IPS-NIHi11 (cell line): Measurements from ENCODE around the gene ERBB4.

ENCODE experiments used
- DNase-seq: peaks from one replicate; pipeline ENCODE4 v3.0.0; 2012; ENCODE audit warnings: mixed read lengths, low spot score

The ERBB4 gene

GRCh38 chr2:211900518-211900917 is 638.1 kb downstream of the ERBB4 start:
- DNase-seq: no peak

DNA sequence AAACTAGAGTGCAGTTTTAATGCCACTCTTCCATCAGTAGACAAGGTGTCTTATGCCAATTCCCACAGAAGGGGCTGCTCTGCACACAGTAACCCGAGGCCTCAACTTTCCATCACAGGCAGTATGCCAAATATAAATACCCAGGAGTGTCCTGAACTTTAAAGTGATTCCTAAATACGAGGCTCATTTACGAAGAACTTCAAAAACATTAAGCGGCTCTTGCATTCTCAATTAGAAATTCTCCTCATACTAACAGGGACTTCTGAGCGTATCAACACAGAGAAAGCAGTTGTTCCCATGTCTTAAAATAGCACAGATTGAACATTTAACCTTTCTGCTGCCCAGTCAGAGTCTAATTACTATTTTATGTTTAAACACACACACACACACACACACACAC is 638.6 kb downstream of the ERBB4 start:
- DNase-seq: no peak

GRCh38 chr2:211898702-211899101 is 639.9 kb downstream of the ERBB4 start:
- no peak for DNase-seq

GRCh38 chr2:211881449-211881848 is 657.2 kb downstream of the ERBB4 start:
- DNase-seq: no peak

GRCh38 chr2:211879323-211879722 is 659.3 kb downstream of the ERBB4 start:
- no peak for DNase-seq

DNA sequence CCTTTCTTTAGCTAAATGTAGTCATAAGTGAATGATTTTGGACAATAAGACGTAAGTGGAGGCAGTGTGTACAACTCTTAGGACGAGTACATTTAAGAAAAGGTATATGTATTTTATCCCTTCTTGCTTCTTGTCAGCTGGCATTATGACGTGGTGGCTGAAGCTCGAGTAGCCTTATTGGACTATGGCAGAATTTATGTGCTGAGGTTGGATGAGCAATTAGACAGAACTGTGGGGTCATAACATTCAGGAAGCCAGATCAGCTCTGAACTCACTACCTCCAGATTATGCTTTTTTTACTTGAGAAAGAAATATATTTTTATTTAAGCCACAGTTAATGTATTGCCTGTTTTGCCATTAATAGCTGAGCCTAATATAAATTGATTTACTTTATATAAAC is 661.5 kb downstream of the ERBB4 start:
- no peak for DNase-seq

DNA sequence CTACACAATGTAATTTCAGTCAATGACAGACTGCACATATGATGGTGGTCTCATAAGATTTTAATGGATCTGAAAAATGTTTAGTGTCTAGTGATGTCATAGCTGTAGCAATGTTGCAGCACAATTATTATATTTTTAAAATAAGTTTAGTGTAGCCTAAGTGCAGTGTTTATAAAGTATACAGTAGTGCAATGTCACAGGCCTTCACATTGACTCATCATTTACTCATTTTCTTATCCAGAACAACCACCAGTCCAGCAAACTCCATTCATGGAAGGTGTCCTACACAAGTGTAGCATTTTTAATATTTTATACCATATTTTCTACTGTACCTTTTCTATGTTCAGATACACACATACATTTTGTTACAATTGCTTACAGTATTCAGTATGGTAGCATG is 663.1 kb downstream of the ERBB4 start:
- DNase-seq: no peak

DNA sequence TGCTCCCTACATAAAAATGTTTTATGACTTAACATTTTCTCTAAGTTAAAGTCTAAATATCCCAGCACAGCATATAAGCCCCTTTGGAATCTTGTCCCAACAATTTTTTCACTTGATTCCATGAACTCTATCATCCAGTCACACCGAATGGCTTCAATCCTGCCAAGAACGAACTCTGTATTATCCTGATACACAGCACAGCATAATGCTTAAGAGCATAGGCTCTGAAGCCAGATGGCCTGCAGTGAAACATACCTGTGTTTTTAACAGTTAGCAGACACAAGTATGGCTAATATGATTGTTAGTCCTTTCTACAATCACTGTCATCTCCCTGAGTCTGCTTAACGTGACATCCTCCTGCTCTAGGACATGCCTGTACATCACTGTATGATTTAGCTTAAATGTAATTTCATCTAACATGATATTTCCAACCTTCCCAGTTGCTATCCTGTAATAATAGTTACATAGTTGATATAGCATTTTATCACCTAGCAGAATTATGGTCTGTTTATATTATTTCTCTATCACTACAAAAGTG is 669.5 kb downstream of the ERBB4 start:
- no peak for DNase-seq

DNA sequence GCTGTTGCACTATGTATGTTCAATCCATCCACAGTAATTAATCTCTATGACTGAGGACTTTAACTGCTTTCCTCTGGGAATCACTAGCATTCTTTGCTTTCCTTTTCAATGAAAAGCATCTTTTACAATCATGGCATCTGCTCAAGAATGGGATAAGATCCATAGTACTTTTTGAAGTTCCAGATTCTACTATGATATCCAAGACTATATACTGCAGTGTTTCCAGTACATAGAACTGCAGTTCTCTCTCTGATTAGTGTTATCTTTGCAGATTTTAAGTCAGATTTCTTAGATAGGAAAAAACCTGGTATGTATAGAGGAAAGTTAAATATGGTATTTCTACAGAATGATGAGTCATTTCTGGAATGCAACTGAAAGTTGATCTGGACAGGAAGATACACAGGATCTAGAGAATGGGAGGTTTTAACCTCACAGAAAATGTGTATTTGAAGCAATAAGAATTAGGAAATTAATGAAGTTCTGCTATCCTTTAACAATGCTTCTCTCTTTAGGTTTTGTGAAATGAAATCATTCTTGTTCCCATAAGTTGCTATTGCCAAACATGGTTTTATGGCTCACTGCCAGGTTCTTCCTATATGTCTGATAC is 670.7 kb downstream of the ERBB4 start:
- DNase-seq: no peak

GRCh38 chr2:211864328-211864727 is 674.3 kb downstream of the ERBB4 start:
- DNase-seq: no peak

DNA sequence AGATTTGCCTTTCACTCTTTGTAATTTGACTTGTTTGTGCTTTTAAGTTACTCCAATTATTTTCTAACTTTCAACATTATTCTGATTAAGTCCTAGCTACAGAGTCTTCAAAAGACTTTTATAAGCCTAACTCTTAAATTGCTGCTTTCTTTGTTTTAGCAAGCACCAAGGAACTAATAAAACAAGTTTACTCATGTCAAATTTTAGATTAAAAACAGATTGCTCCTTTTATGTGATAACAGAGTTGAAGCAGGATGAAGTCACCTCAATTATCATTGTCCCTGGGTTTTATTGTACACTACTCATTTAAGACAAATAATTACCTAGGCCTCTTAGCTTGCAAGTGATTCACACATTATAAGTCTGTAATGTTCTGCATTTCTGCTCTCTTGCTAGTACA is 678.4 kb downstream of the ERBB4 start:
- DNase-seq: no peak

DNA sequence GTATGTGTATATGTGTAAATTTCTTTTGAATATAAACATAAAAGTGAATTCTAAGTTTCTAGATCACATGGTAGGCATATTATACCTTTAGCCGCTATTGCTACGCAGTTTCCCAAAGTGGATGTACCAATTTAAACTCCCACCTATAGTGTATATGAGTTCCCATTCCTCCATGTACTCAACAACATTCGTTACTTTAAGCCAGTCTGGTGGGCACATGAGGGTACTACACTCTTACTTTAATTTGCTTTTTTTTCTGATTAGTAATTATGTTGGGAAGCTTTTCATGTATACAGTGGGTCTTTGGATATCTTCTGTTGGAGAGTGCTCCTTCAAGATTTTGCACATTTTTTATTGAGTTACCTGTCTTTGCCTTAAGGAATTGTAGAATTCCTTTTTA is 683.8 kb downstream of the ERBB4 start:
- DNase-seq: no peak

DNA sequence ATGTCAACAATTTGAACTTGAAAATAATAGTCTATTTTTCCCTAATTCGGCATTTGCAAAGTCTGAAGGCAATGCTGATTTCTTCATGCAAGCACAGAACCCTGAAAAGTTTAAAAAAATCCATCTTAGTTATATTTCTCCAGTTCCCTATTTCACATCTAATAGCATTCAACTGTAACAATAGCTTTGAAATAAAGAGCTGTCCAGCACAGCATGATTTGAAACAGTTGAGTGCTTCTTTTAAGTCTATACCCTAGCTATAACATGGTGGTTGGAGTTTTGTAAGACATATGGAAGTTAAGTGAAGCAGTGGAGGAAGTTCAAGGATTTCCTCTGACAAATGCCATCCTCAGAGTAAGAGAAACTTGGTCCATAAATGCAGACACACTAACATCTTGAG is 691.9 kb downstream of the ERBB4 start:
- no peak for DNase-seq

- DNase-seq: no peak
These were observed 692.6 kb downstream of the ERBB4 start for GRCh38 chr2:211846036-211846400.

DNA sequence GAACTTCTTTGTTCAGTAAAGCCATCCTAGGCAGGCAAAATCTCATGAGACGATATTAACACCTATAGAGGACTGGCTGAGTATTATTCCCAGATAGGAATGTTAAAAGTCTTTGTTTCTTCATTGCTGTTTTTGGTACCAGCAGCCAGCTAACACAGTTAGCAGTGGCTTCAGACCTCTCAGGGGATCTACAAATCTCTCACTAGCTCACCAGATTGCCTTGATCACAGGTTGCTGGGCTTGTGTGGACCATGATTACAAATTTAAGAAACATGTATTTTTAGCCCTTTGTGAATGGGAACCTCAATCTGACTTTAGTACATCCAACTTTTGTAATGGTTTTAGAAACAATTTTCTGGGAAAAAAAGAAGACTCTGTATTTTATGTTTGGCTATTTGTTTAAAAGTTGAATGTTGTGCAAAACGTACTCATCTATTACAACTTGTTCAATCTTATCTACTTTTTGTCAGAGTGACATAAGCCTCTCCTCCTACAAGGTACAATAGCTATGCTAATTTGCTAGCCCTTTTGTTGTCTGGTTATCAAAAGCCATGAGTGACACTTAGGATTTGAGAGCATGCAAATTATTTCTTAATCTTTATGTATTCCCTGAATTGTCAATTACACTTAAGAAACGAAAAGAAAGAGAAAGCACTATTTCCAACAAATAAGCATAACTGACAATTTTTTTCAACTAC is 693.1 kb downstream of the ERBB4 start:
- no peak for DNase-seq

DNA sequence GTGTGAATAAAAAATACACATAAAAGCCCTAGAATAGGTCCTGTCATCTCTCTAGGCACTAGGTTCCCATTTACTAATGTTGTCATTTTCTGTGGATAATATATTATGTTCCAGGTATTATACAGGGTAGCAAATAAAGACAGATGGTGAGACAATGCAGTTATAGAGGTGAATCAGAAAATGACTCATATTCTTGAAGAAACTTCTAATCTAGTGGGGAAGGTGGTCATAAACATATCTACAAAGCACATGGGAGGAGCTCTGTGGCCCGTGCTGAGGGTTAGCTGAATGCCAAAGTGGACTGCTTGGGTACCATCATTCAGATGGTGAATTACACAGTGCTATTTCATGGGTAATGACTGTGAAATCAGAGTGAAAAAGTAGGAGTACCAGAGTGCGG is 700.9 kb downstream of the ERBB4 start:
- no peak for DNase-seq

GRCh38 chr2:211837206-211837605 is 701.4 kb downstream of the ERBB4 start:
- DNase-seq: no peak

GRCh38 chr2:211836409-211836808 is 702.2 kb downstream of the ERBB4 start:
- DNase-seq: no peak

- DNase-seq: no peak
These were observed 702.9 kb downstream of the ERBB4 start for GRCh38 chr2:211835695-211836094.

GRCh38 chr2:211833582-211834279 is 704.9 kb downstream of the ERBB4 start:
- DNase-seq: no peak

DNA sequence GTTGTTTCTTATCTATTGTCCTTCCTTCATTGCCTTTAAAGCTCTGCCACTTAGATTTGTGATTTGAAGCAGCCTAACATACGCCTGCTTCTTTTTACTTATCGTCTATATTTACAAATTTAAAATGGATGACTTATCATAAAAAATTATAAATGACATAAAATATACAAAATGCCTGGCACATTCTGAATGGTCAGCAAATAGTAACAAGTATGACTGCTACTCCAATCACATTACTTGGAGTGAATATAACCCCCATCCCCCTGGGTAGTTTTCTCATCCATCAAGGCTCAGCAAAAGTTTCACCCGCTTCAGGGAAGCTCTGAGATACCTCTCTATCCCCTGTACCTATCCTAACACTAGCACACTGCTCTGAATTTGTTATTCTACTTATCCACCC is 708.9 kb downstream of the ERBB4 start:
- DNase-seq: no peak

GRCh38 chr2:211823886-211824479 is 714.6 kb downstream of the ERBB4 start:
- DNase-seq: no peak
